Measurements from ENCODE around the gene PTPRN2. TPM values are rescaled to one million over a fixed set of nuclear protein-coding genes. Genes with fewer than 3 reads are reported as not detected.

PTPRN2 gene
- total and polyA plus RNA-seq, 2 of the 8 experiments (the other 6 are each of a cell fraction or from before 2014, with no cell fraction given), result 2.6 to 4.5 TPM

- Histone ChIP-seq H2AFZ (ENCODE audit: low read length) (no peak overlapping the region), H2BK120ac (replicated peaks; ENCODE audit: low read depth, low read length) (no peak overlapping the region), H3K4me3 (ENCODE audit: extremely low read depth in 1 of 4, insufficient read depth in 2 of 4, low read depth in 3 of 4, low read length in 4 of 4) (no peak overlapping the region), H3K4me2 (ENCODE audit: insufficient read depth in 1 of 2, low read depth in 2 of 2, low read length in 2 of 2) (no peak overlapping the region), H3K4ac (replicated peaks; ENCODE audit: insufficient read length, low read depth, low read length) (no peak overlapping the region), H3K56ac (replicated peaks; ENCODE audit: insufficient read length, low read depth, low read length) (no peak overlapping the region), H3K36me3 (ENCODE audit: control insufficient read depth in 2 of 4, insufficient read depth in 4 of 4, low read length in 3 of 4) (no peaks in the 10 kb centered on the region), H2BK12ac (ENCODE audit: low read depth, low read length) (no peak overlapping the region), H3K79me1 (ENCODE audit: low read depth, low read length) (no peaks in the 10 kb centered on the region), H2BK15ac (ENCODE audit: low read length) (no peak overlapping the region), H3K23ac (ENCODE audit: insufficient read length) (no peak overlapping the region), H4K20me1 (replicated peaks in 1 of 2; ENCODE audit: control insufficient read depth in 1 of 2, insufficient read depth in 2 of 2, low read length in 2 of 2) (no peaks in the 10 kb centered on the region), H4K91ac (replicated peaks; ENCODE audit: insufficient read length, low read length) (no peak overlapping the region), H3K27me3 (replicated peaks in 1 of 4; ENCODE audit: control insufficient read depth in 3 of 4, extremely low read depth in 1 of 4, insufficient read depth in 3 of 4, low read length in 3 of 4) (peaks cover 0 to 12% (median 7%) of the 10 kb centered on the region in 4 experiments; a peak in 4 of 7 replicates), H3K18ac (ENCODE audit: extremely low read depth, low read length) (no peak overlapping the region), H3K14ac (ENCODE audit: insufficient read length) (no peak overlapping the region), H2AK5ac (ENCODE audit: low read depth, low read length) (no peak overlapping the region), H3K9me3 (ENCODE audit: insufficient read depth in 2 of 2, low read depth in 1 of 2, low read length in 1 of 2) (peaks cover 0 to 5% of the 10 kb centered on the region in 2 experiments; a peak in 1 of 4 replicates), H4K5ac (ENCODE audit: insufficient read length, low read depth, low read length) (no peak overlapping the region), H2BK5ac (ENCODE audit: low read depth, low read length) (no peak overlapping the region), H2BK20ac (ENCODE audit: low read length) (no peak overlapping the region), H3K4me1 (replicated peaks in 1 of 4; ENCODE audit: control insufficient read depth in 3 of 4, insufficient read depth in 4 of 4, low read length in 3 of 4) (peaks cover 0 to 10% (median 4%) of the 10 kb centered on the region in 4 experiments; a peak in 4 of 7 replicates), H3K9ac (replicated peaks in 1 of 4; ENCODE audit: extremely low read depth in 1 of 4, low read depth in 3 of 4, low read length in 3 of 4) (no peak overlapping the region), H3K79me2 (ENCODE audit: control insufficient read depth in 1 of 2, insufficient read depth in 2 of 2, low read length in 2 of 2) (no peaks in the 10 kb centered on the region), H3K27ac (ENCODE audit: low read depth, low read length) (no peak overlapping the region), H4K8ac (ENCODE audit: extremely low read depth, insufficient read depth, low read length) (peak overlapping the region; percentile 12; the same call in 1 of the 2 replicates), H3K23me2 (ENCODE audit: low read depth, low read length) (peaks cover 3% of the 10 kb centered on the region; the same call in 1 of the 2 replicates)
- FAIRE-seq, result peak; percentile 39
- ChIA-PET POLR2A (ENCODE audit: partially characterized antibody) (no interaction called here), CTCF (ENCODE audit: partially characterized antibody) (interaction anchor here (0.6 to 5.6 kb wide), 23 partner anchors 8 to 466 kb away, joined by 3 to 50 read pairs (median 4); no protein-coding TSS in a partner anchor)
- DNase-seq (ENCODE audit: low read depth in 1 of 2, low spot score in 2 of 2), result peak; percentile 34 to 69
- WGBS, 2 experiments (ENCODE audit: extremely low coverage in 1 of 2, insufficient coverage in 1 of 2, insufficient read length in 1 of 2, insufficient replicate concordance in 2 of 2, low coverage in 1 of 2, low lambda C conversion rate in 2 of 2, missing lambda C conversion rate in 1 of 2), result 58% methylated on average over 15 of the region's 15 CpGs; no CpG with 5 or more reads in 1 of the 2 experiments
- TF ChIP-seq TCF12 (IDR thresholded peaks at IDR 0.05; ENCODE audit: low read depth, low read length), result no peak
- TF ChIP-seq SIX5 (IDR thresholded peaks at IDR 0.05; ENCODE audit: low read depth, low read length), result no peak
- no peak for TF ChIP-seq PHF8 (conservative IDR thresholded peaks at IDR 0.05; ENCODE audit: low read depth, low read length)
- peak; percentile 24; the same call in 1 of the 2 replicates for TF ChIP-seq GABPA (IDR thresholded peaks at IDR 0.05; ENCODE audit: borderline replicate concordance, insufficient read depth, low read length)
- no peak for TF ChIP-seq HDAC2 (IDR thresholded peaks at IDR 0.05; ENCODE audit: borderline replicate concordance in 1 of 2, low read depth in 2 of 2, low read length in 2 of 2)
- no peak for TF ChIP-seq SIRT6 (IDR thresholded peaks at IDR 0.05; ENCODE audit: low read length)
- no peak for TF ChIP-seq EP300 (IDR thresholded peaks at IDR 0.05; ENCODE audit: borderline replicate concordance in 1 of 2, low read depth in 2 of 2, low read length in 2 of 2)
- peak; percentile 75 to 92 (median 81) for TF ChIP-seq CTCF (IDR thresholded peaks at IDR 0.05; ENCODE audit: control extremely low read depth in 1 of 3, insufficient read depth in 1 of 3, low read depth in 1 of 3, low read length in 3 of 3)
- TF ChIP-seq RAD21 (IDR thresholded peaks at IDR 0.05 in 1 of 2, conservative IDR thresholded peaks at IDR 0.05 in 1 of 2; ENCODE audit: low read depth in 2 of 2, low read length in 2 of 2), result peak; percentile 63 to 73
These were observed 232.1 kb downstream of the PTPRN2 start for GRCh38 chr7:158355456-158356065.

Data from H1 (cell line).